A673 (cell line): ENCODE data around the gene ANKHD1.

Experiments
- CTCF ChIP-seq: fragments of 300-800, 200-600 bp; sonication (generic); conservative IDR thresholded peaks from 2 replicates; pipeline ENCODE4 v1.5.1; 2017; ENCODE audit warnings: low read depth, mild to moderate bottlenecking, antibody characterized with exemption, low read length, moderate library complexity, mixed read lengths
- EZH2 ChIP-seq: fragments of 200-600 bp; sonication (generic); IDR thresholded peaks from 2 replicates; pipeline ENCODE4 v1.6.1; 2017; ENCODE audit warnings: borderline replicate concordance, low read depth, mild to moderate bottlenecking, mixed read lengths, antibody characterized with exemption, low read length; ENCODE audit not compliant: poor library complexity, severe bottlenecking

- no peak for TF ChIP-seq CTCF
- no peak for TF ChIP-seq EZH2
Measured at GRCh38 chr5:140558542-140558941, 156.9 kb downstream of the ANKHD1 start.
